ENCODE measurements around the gene RUNDC3A. TPM values are rescaled to one million over a fixed set of nuclear protein-coding genes. Genes with fewer than 3 reads are reported as not detected.

The RUNDC3A gene
- total and polyA plus RNA-seq, 2 of the 8 experiments (the other 6 are each of a cell fraction or from before 2014, with no cell fraction given) = 6.4 to 13.8 TPM

GRCh38 chr17:44360144-44360533, 51.7 kb downstream of the RUNDC3A start (continued):
- TF ChIP-seq, protein P1, sequence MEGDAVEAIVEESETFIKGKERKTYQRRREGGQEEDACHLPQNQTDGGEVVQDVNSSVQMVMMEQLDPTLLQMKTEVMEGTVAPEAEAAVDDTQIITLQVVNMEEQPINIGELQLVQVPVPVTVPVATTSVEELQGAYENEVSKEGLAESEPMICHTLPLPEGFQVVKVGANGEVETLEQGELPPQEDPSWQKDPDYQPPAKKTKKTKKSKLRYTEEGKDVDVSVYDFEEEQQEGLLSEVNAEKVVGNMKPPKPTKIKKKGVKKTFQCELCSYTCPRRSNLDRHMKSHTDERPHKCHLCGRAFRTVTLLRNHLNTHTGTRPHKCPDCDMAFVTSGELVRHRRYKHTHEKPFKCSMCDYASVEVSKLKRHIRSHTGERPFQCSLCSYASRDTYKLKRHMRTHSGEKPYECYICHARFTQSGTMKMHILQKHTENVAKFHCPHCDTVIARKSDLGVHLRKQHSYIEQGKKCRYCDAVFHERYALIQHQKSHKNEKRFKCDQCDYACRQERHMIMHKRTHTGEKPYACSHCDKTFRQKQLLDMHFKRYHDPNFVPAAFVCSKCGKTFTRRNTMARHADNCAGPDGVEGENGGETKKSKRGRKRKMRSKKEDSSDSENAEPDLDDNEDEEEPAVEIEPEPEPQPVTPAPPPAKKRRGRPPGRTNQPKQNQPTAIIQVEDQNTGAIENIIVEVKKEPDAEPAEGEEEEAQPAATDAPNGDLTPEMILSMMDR (IDR thresholded peaks at IDR 0.05; ENCODE audit: control extremely low read depth in 1 of 3, insufficient read depth in 1 of 3, low read depth in 1 of 3, low read length in 3 of 3) = no peak
- TF ChIP-seq HDAC2 (IDR thresholded peaks at IDR 0.05; ENCODE audit: borderline replicate concordance in 1 of 2, low read depth in 2 of 2, low read length in 2 of 2) (no peak), YY1 (IDR thresholded peaks at IDR 0.05; ENCODE audit: low read depth, low read length) (no peak), RAD21 (IDR thresholded peaks at IDR 0.05 in 1 of 2, conservative IDR thresholded peaks at IDR 0.05 in 1 of 2; ENCODE audit: low read depth in 2 of 2, low read length in 2 of 2) (no peak), POLR2AphosphoS5 (IDR thresholded peaks at IDR 0.05; ENCODE audit: low read depth, low read length) (no peak)
